CD4-positive, alpha-beta memory T cell (primary cell): Measurements from ENCODE around the gene CUBN. TPM values are rescaled to one million over a fixed set of nuclear protein-coding genes. Genes with fewer than 3 reads are reported as not detected.
A peak's percentile ranks its signal among the peaks of the same experiment; 100 is the strongest.

ENCODE experiments used
- CTCF ChIA-PET: fragments of 350-600 bp; sonication (Branson Sonifier 250); formaldehyde crosslinking; loops from one replicate; lab custom pipeline; 2021; ENCODE audit warnings: inconsistent platforms; ENCODE audit not compliant: partially characterized antibody; lab: Charles Lee
- POLR2A ChIA-PET: fragments of 350-600 bp; sonication (Branson Sonifier 250); formaldehyde crosslinking; loops from one replicate; lab custom pipeline; 2021; ENCODE audit not compliant: partially characterized antibody; lab: Charles Lee
- DNase-seq, 5 donors: peaks; one replicate each; pipeline versions ENCODE4 v3.0.0 to v3.0.0-alpha.2; 2020 to 2022; ENCODE audit warnings: mixed read lengths in 1 of 5
- H3K27ac ChIP-seq: one replicate; pipeline ENCODE4 v1.7.0; 2013; ENCODE audit warnings: low read depth, low read length
- H3K27me3 ChIP-seq: 2 replicates; pipeline ENCODE4 v1.7.0; 2013; ENCODE audit warnings: mild to moderate bottlenecking, low read length, moderate library complexity; ENCODE audit not compliant: insufficient read depth
- H3K36me3 ChIP-seq: 2 replicates; pipeline ENCODE4 v1.7.0; 2013; ENCODE audit warnings: mild to moderate bottlenecking, low read length, moderate library complexity; ENCODE audit not compliant: insufficient read depth
- H3K4me1 ChIP-seq: 2 replicates; pipeline ENCODE4 v1.7.0; 2013; ENCODE audit warnings: mild to moderate bottlenecking, low read length, moderate library complexity; ENCODE audit not compliant: insufficient read depth
- H3K4me3 ChIP-seq, 2 donors: one replicate each; pipeline ENCODE4 v1.7.0; 2013; ENCODE audit warnings: low read length in 2 of 2, mild to moderate bottlenecking in 1 of 2
- H3K9me3 ChIP-seq, 2 donors: one replicate each; pipeline ENCODE4 v1.7.0; 2013; ENCODE audit warnings: low read length in 2 of 2, control low read depth in 1 of 2; ENCODE audit not compliant: control insufficient read depth in 1 of 2
- H3K27ac Mint-ChIP-seq, 7 donors: one replicate each; pipeline ENCODE4 v1.8.0; 2020 to 2021; ENCODE audit warnings: mixed read lengths in 7 of 7, mild to moderate bottlenecking in 6 of 7, inconsistent platforms in 3 of 7, moderate library complexity in 3 of 7
- H3K27me3 Mint-ChIP-seq, 2 donors: one replicate each; pipeline ENCODE4 v1.8.0; 2020 to 2021; ENCODE audit warnings: mixed read lengths in 2 of 2
- H3K36me3 Mint-ChIP-seq, 2 donors: one replicate each; pipeline ENCODE4 v1.8.0; 2020 to 2021; ENCODE audit warnings: mixed read lengths in 2 of 2, inconsistent platforms in 1 of 2, mild to moderate bottlenecking in 1 of 2
- H3K4me1 Mint-ChIP-seq, 4 donors: one replicate each; pipeline ENCODE4 v1.8.0; 2020 to 2021; ENCODE audit warnings: mixed read lengths in 4 of 4, mild to moderate bottlenecking in 1 of 4
- H3K4me3 Mint-ChIP-seq, 8 donors: one replicate each; pipeline ENCODE4 v1.8.0; 2020 to 2021; ENCODE audit warnings: mixed read lengths in 8 of 8, mild to moderate bottlenecking in 7 of 8, moderate library complexity in 6 of 8, inconsistent platforms in 3 of 8
- H3K9me3 Mint-ChIP-seq, 8 donors: one replicate each; pipeline ENCODE4 v1.8.0; 2020 to 2021; ENCODE audit warnings: mixed read lengths in 8 of 8, mild to moderate bottlenecking in 5 of 8, inconsistent platforms in 3 of 8, moderate library complexity in 1 of 8
- intact Hi-C: fragments of 100-400 bp; cut with micrococcal nuclease; formaldehyde crosslinking; loops from one replicate; pipeline ENCODE4 v1.15.1; 2023
- polyA plus RNA-seq, 2 donors: library from polyadenylated mRNA; unstranded; fragments of 300-500 nt; fragmentation: Illumina TruSeq; gene quantifications; one replicate each; pipeline ENCODE4 v1.2.3, GENCODE V29; 2021
- total RNA-seq, 2 experiments: library from RNA; stranded (reverse); gene quantifications; one replicate each; pipeline ENCODE4 v1.2.3, GENCODE V29; 2021

Gene CUBN
- total and polyA plus RNA-seq, 4 experiments from 2014 or later, result 0.49 to 10.9 (median 8.5) TPM; not detected in 1

GRCh38 chr10:16870331-16870730, 259.3 kb downstream of the CUBN start:
- POLR2A ChIA-PET, result no interaction called here
- Mint-ChIP-seq H3K27ac (no peak overlapping the region), H3K27me3 (no peaks in the 10 kb centered on the region), H3K9me3 (no peaks in the 10 kb centered on the region), H3K36me3 (peaks cover 11 to 38% of the 10 kb centered on the region in 2 donors), H3K4me1 (no peaks in the 10 kb centered on the region), H3K4me3 (no peak overlapping the region)
- H3K27ac ChIP-seq, result no peak overlapping the region
- CTCF ChIA-PET, result interaction anchor here (1.5 kb wide), 1 partner anchor 22 kb away, joined by 3 read pairs; no protein-coding TSS in a partner anchor
- no peaks in the 10 kb centered on the region for H3K36me3 ChIP-seq
- no peaks in the 10 kb centered on the region for H3K27me3 ChIP-seq
- intact Hi-C loops, result no loop called here
- no peaks in the 10 kb centered on the region for H3K9me3 ChIP-seq
- H3K4me1 ChIP-seq, result no peaks in the 10 kb centered on the region
- DNase-seq, result no peak
- H3K4me3 ChIP-seq, result no peak overlapping the region

DNA sequence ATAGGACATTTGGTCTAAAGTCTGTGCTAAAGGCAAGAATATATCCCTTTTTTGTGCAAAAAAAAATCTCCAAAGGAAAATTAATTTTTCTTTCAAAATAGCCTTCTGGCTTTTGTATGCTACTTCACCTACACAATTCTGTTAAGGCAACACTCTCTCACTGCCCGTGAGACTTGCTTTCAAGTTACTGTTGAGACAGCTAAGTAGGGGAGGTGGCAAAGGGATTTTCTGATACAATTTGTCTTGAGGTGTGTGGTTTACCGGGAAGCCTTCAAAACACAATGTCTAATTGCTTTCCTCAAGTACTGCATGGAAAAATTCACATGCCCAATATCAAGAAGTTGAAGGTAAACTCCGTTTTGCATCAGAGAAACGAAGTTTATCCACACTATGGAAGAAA, 261.6 kb downstream of the CUBN start:
- no peak for DNase-seq
- no peak overlapping the region for H3K27ac ChIP-seq
- Mint-ChIP-seq H3K27me3 (no peaks in the 10 kb centered on the region), H3K36me3 (peaks cover 4 to 26% of the 10 kb centered on the region in 2 donors), H3K4me1 (no peaks in the 10 kb centered on the region), H3K9me3 (peaks cover 0 to 1% (median 0%) of the 10 kb centered on the region in 8 donors), H3K27ac (no peak overlapping the region), H3K4me3 (no peak overlapping the region)
- H3K9me3 ChIP-seq, result no peaks in the 10 kb centered on the region
- intact Hi-C loops, result no loop called here
- CTCF ChIA-PET, result no interaction called here
- no peaks in the 10 kb centered on the region for H3K27me3 ChIP-seq
- H3K36me3 ChIP-seq, result no peaks in the 10 kb centered on the region
- POLR2A ChIA-PET, result interaction anchor here (0.7 kb wide), 1 partner anchor 180 kb away, joined by 3 read pairs; no protein-coding TSS in a partner anchor
- H3K4me3 ChIP-seq, result no peak overlapping the region
- no peaks in the 10 kb centered on the region for H3K4me1 ChIP-seq

DNA sequence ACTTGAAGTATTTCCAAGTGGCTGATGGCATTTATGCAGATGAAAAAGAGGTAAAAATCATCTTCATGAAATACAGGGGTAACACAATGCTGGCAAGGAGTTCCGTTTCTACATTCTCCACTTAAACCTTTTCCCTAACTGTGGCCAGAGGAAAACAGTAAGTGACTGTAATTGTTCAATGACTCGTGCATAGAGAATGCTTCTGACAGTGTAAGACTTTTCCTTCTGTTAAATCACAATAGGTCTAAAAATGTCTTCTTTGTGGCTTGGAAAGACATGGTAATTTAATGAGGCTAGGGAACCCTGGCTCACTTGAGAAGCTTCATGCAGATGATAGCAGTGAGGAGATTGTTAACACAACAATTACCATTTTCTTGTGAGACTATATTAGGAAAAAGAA, 262.1 kb downstream of the CUBN start:
- Mint-ChIP-seq H3K9me3 (peaks cover 0 to 1% (median 0%) of the 10 kb centered on the region in 8 donors), H3K27me3 (no peaks in the 10 kb centered on the region), H3K4me1 (no peaks in the 10 kb centered on the region), H3K36me3 (peaks cover 4 to 22% of the 10 kb centered on the region in 2 donors), H3K27ac (no peak overlapping the region), H3K4me3 (no peak overlapping the region)
- intact Hi-C loops, result no loop called here
- no peak overlapping the region for H3K4me3 ChIP-seq
- no peak overlapping the region for H3K27ac ChIP-seq
- H3K36me3 ChIP-seq, result no peaks in the 10 kb centered on the region
- DNase-seq, result no peak
- H3K9me3 ChIP-seq, result no peaks in the 10 kb centered on the region
- ChIA-PET CTCF (no interaction called here), POLR2A (no interaction called here)
- no peaks in the 10 kb centered on the region for H3K4me1 ChIP-seq
- H3K27me3 ChIP-seq, result no peaks in the 10 kb centered on the region

GRCh38 chr10:16866541-16867275, 262.9 kb downstream of the CUBN start:
- intact Hi-C loops, result no loop called here
- Mint-ChIP-seq H3K36me3 (peaks cover 2 to 21% of the 10 kb centered on the region in 2 donors), H3K4me3 (no peak overlapping the region), H3K4me1 (no peaks in the 10 kb centered on the region), H3K27me3 (no peaks in the 10 kb centered on the region), H3K27ac (no peak overlapping the region), H3K9me3 (peaks cover 0 to 3% (median 0%) of the 10 kb centered on the region in 8 donors)
- ChIA-PET CTCF (no interaction called here), POLR2A (no interaction called here)
- Histone ChIP-seq H3K4me1 (no peaks in the 10 kb centered on the region), H3K4me3 (no peak overlapping the region), H3K27ac (no peak overlapping the region), H3K27me3 (no peaks in the 10 kb centered on the region), H3K36me3 (no peaks in the 10 kb centered on the region), H3K9me3 (no peaks in the 10 kb centered on the region)
- no peak for DNase-seq

DNA sequence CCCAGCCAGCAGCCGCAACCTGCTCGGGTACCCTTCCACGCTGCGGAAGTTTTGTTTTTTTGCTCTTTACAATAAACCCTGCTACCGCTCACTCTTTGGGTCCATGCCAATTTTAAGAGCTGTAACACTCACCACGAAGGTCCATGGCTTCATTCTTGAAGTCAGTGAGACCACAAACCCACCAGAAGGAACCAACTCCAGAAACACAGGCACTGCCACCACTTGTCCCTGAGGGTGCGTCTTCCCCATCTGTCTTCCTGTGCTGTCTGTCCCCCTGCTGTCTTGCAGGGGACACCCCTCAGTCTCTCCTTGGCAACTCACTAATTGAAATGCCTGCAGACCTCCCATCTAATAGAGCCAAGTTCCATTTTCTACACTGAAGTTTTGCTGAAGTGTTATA, 263.8 kb downstream of the CUBN start:
- H3K27ac Mint-ChIP-seq, result peak overlapping the region in 1 of 7 donors; percentile 41
- Histone ChIP-seq H3K4me3 (no peak overlapping the region), H3K36me3 (no peaks in the 10 kb centered on the region), H3K4me1 (no peaks in the 10 kb centered on the region), H3K9me3 (no peaks in the 10 kb centered on the region), H3K27me3 (no peaks in the 10 kb centered on the region), H3K27ac (no peak overlapping the region)
- no peaks in the 10 kb centered on the region for H3K4me1 Mint-ChIP-seq
- no peak overlapping the region for H3K4me3 Mint-ChIP-seq
- ChIA-PET CTCF (no interaction called here), POLR2A (no interaction called here)
- peaks cover 0 to 6% (median 0%) of the 10 kb centered on the region in 8 donors for H3K9me3 Mint-ChIP-seq
- H3K27me3 Mint-ChIP-seq, result no peaks in the 10 kb centered on the region
- intact Hi-C loops, result no loop called here
- no peak for DNase-seq
- H3K36me3 Mint-ChIP-seq, result peaks cover 2 to 20% of the 10 kb centered on the region in 2 donors

DNA sequence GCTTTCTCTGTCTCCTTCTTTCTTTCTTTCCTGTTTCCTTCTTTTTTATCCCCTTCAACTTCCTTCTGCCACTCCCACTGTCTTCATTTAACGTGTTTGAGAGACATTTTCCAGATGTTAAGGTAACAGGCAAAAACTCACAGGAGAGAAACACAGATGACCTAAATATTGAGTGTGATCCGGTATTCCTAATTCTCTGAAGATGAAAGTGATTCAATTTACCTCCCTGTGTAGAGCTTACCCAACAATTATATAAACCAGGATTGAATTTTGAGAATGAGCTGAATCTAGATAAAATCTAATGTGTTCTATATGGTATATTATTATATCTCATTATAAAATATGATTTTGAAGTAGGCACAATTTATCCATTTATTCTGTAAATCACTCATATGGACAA, 265.8 kb downstream of the CUBN start:
- intact Hi-C loops, result no loop called here
- Mint-ChIP-seq H3K4me3 (no peak overlapping the region), H3K4me1 (no peaks in the 10 kb centered on the region), H3K9me3 (peaks cover 0 to 11% (median 0%) of the 10 kb centered on the region in 8 donors), H3K36me3 (peaks cover 5 to 21% of the 10 kb centered on the region in 2 donors), H3K27ac (no peak overlapping the region), H3K27me3 (no peaks in the 10 kb centered on the region)
- Histone ChIP-seq H3K4me3 (no peak overlapping the region), H3K4me1 (no peaks in the 10 kb centered on the region), H3K36me3 (no peaks in the 10 kb centered on the region), H3K27ac (no peak overlapping the region), H3K27me3 (no peaks in the 10 kb centered on the region), H3K9me3 (no peaks in the 10 kb centered on the region)
- DNase-seq, result no peak
- ChIA-PET CTCF (interaction anchor here (0.8 to 0.9 kb wide), 2 partner anchors 11 to 395 kb away, joined by 3 read pairs; no protein-coding TSS in a partner anchor), POLR2A (no interaction called here)

DNA sequence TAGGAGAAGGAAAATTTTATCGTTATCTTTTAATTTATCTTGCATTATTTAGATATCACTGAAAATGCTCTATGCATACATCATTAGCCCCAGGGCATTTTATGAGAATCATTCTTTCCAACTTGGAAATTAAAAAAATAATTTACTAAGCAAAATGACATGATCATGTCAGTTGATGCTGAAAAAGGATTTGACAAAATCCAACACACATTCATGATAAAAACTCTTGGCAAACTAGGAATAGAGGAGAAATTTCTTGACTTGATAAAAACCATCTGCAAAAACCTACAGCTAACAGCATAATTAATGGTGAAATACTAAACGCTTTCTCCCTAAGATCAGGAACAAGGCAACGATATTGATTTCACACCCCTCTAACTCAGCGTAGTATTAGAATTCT, 272.2 kb downstream of the CUBN start:
- Mint-ChIP-seq H3K27me3 (no peaks in the 10 kb centered on the region), H3K36me3 (peaks cover 3 to 13% of the 10 kb centered on the region in 2 donors), H3K4me3 (no peak overlapping the region), H3K4me1 (no peaks in the 10 kb centered on the region), H3K9me3 (peaks cover 0 to 11% (median 0%) of the 10 kb centered on the region in 8 donors), H3K27ac (no peak overlapping the region)
- Histone ChIP-seq H3K4me3 (no peak overlapping the region), H3K27ac (no peak overlapping the region), H3K36me3 (no peaks in the 10 kb centered on the region), H3K9me3 (no peaks in the 10 kb centered on the region), H3K4me1 (no peaks in the 10 kb centered on the region), H3K27me3 (no peaks in the 10 kb centered on the region)
- ChIA-PET POLR2A (no interaction called here), CTCF (no interaction called here)
- no peak for DNase-seq
- intact Hi-C loops, result no loop called here
